NCI-H2171 treated with DMSO at 0.1 percent for 48 hours (cell line): ENCODE results near the gene PRLR.

ENCODE experiments used
- DNase-seq: peaks from one replicate; lab custom pipeline; 2025; lab: John Stamatoyannopoulos, UW

The PRLR gene

GRCh38 chr5:35082530-35082929 lies 147.8 kb downstream of the PRLR start:
- no peak for DNase-seq

- DNase-seq: no peak
Measured at GRCh38 chr5:35081134-35081533, 149.2 kb downstream of the PRLR start.

GRCh38 chr5:35073160-35073559 lies 157.1 kb downstream of the PRLR start:
- no peak for DNase-seq

GRCh38 chr5:35069188-35069587 lies 161.1 kb downstream of the PRLR start:
- DNase-seq: no peak

GRCh38 chr5:35067985-35068384 lies 162.3 kb downstream of the PRLR start:
- DNase-seq: no peak

- no peak for DNase-seq
Measured at GRCh38 chr5:35066260-35066795, 164.0 kb downstream of the PRLR start.

GRCh38 chr5:35063414-35063813 lies 166.9 kb downstream of the PRLR start:
- no peak for DNase-seq

- no peak for DNase-seq
Measured at GRCh38 chr5:35061211-35061770, 169.0 kb downstream of the PRLR start.

GRCh38 chr5:35060236-35060635 lies 170.1 kb downstream of the PRLR start:
- no peak for DNase-seq

GRCh38 chr5:35059251-35059650 lies 171.0 kb downstream of the PRLR start:
- no peak for DNase-seq

- no peak for DNase-seq
Measured at GRCh38 chr5:35058374-35058788, 171.9 kb downstream of the PRLR start.

- no peak for DNase-seq
Measured at GRCh38 chr5:35056686-35057085, 173.6 kb downstream of the PRLR start.

- DNase-seq: no peak
Measured at GRCh38 chr5:35052838-35053237, 177.4 kb downstream of the PRLR start.

- no peak for DNase-seq
Measured at GRCh38 chr5:35050541-35051126, 179.7 kb downstream of the PRLR start.

- no peak for DNase-seq
Measured at GRCh38 chr5:35048910-35049309, 181.4 kb downstream of the PRLR start.

- DNase-seq: no peak
Measured at GRCh38 chr5:35047785-35048404, 182.4 kb downstream of the PRLR start, which contains the start of gene AGXT2. TSS of gene AGXT2 (minus strand) at chr5:35047949. CDS start at chr5:35047892, 57 bp downstream.

- DNase-seq: no peak
Measured at GRCh38 chr5:35046774-35047173, 183.5 kb downstream of the PRLR start.

GRCh38 chr5:35045280-35045679 lies 185.0 kb downstream of the PRLR start:
- no peak for DNase-seq

GRCh38 chr5:35044649-35045048 lies 185.6 kb downstream of the PRLR start:
- DNase-seq: no peak

- no peak for DNase-seq
Measured at GRCh38 chr5:35042781-35043180, 187.5 kb downstream of the PRLR start.

GRCh38 chr5:35041261-35041660 lies 189.0 kb downstream of the PRLR start:
- no peak for DNase-seq

- DNase-seq: no peak
Measured at GRCh38 chr5:35038891-35039290, 191.4 kb downstream of the PRLR start.

GRCh38 chr5:35036536-35036935 lies 193.8 kb downstream of the PRLR start:
- DNase-seq: no peak
